Central memory CD8-positive, alpha-beta T cell (primary cell): ENCODE measurements around the gene SPOCK2.

Experiments
- ATAC-seq: fragments of 150-1000 bp; cut with Tn5 transposase; replicated peaks from 2 replicates; pipeline ENCODE4 v1.10.0; 2022; ENCODE audit warnings: mild to moderate bottlenecking, moderate FRiP score, moderate number of reproducible peaks; ENCODE audit not compliant: poor library complexity, severe bottlenecking; ENCODE audit errors: extremely low read depth
- DNase-seq, 2 donors: peaks; one replicate each; pipeline ENCODE4 v3.0.0; 2021; ENCODE audit warnings: low spot score in 2 of 2
- H3K27ac Mint-ChIP-seq: one replicate; pipeline ENCODE4 v1.8.0; 2022; ENCODE audit warnings: low read depth, mild to moderate bottlenecking, moderate library complexity, mixed read lengths
- H3K27me3 Mint-ChIP-seq: one replicate; pipeline ENCODE4 v1.8.0; 2022; ENCODE audit warnings: mixed read lengths
- H3K36me3 Mint-ChIP-seq: one replicate; pipeline ENCODE4 v1.8.0; 2022; ENCODE audit warnings: mild to moderate bottlenecking, moderate library complexity, mixed read lengths; ENCODE audit not compliant: insufficient read depth
- H3K4me1 Mint-ChIP-seq: one replicate; pipeline ENCODE4 v1.8.0; 2022; ENCODE audit warnings: mixed read lengths
- H3K4me3 Mint-ChIP-seq: one replicate; pipeline ENCODE4 v1.8.0; 2022; ENCODE audit warnings: mild to moderate bottlenecking, moderate library complexity, mixed read lengths
- H3K9me3 Mint-ChIP-seq: one replicate; pipeline ENCODE4 v1.8.0; 2022; ENCODE audit warnings: mixed read lengths

Gene SPOCK2

GRCh38 chr10:72009425-72010081 is 78.8 kb downstream of the SPOCK2 start:
- Mint-ChIP-seq H3K4me1 (no peaks in the 10 kb centered on the region), H3K36me3 (no peaks in the 10 kb centered on the region), H3K9me3 (no peaks in the 10 kb centered on the region), H3K27me3 (no peaks in the 10 kb centered on the region), H3K27ac (no peak overlapping the region), H3K4me3 (no peak overlapping the region)
- no peak for DNase-seq
- ATAC-seq = no peak

- H3K36me3 Mint-ChIP-seq = no peaks in the 10 kb centered on the region
- H3K4me1 Mint-ChIP-seq = no peaks in the 10 kb centered on the region
- no peaks in the 10 kb centered on the region for H3K27me3 Mint-ChIP-seq
- no peak overlapping the region for H3K4me3 Mint-ChIP-seq
- H3K9me3 Mint-ChIP-seq = no peaks in the 10 kb centered on the region
- no peak overlapping the region for H3K27ac Mint-ChIP-seq
- no peak for ATAC-seq
- DNase-seq = no peak
These were observed 79.3 kb downstream of the SPOCK2 start for GRCh38 chr10:72009051-72009424.
